ENCODE measurements around the gene LINC01488. TPM values are rescaled to one million over a fixed set of nuclear protein-coding genes. Genes with fewer than 3 reads are reported as not detected.

The LINC01488 gene
- total RNA-seq, 1 experiment from 2014 or later, result not detected

GRCh38 chr11:69538854-69539253, 57.4 kb downstream of the LINC01488 start:
- DNase-seq, result peak; percentile 20
- no peaks in the 10 kb centered on the region for H3K36me3 ChIP-seq
- no peaks in the 10 kb centered on the region for H3K27me3 ChIP-seq
- no peaks in the 10 kb centered on the region for H3K9me3 ChIP-seq
- no peak overlapping the region for H3K4me3 ChIP-seq

- Histone ChIP-seq H3K9me3 (no peaks in the 10 kb centered on the region), H3K27me3 (no peaks in the 10 kb centered on the region)
- DNase-seq, result no peak
These were observed 58.1 kb downstream of the LINC01488 start for GRCh38 chr11:69539416-69540117.

DNA sequence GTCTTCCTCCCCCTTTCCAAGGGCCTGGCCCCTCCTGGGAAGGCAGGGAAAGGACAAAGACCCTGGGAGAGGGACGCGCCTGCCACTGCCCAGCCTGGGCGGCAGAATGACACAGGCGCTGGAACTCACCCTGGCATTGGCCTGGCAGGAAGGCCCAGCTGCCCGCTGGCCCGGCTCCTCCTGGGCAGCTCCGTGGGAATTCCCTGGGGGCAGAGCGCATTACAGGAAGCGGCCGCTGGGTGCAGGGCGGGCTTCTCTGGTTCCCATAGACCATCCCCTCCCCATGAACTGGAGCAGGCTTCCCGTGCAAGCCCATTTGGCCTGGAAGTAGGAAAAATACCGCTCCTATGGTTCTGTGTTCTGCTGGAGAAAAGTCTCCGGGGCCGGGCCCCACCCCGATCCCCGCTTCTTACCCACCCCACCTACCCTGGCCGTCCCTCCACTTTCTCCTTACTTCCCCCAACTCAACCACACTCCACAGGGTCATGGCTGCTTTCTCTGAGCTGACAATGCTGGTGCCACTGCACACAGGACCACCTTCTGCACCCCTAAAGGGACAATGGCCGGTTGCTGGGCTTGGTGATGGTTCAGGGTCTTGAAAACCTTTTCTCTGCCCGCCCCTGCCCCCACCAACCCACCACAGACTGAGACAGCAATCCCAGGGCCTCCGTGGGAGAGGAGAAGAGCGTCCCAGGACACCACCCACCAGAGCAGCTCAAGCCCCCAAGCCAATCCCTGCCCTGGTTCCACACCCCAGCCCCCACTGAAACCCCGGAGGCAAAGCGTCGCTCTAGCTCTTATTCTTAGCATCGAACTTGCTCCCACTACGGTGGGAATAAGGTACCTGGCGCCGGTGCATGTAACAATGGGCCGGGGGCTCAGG, 58.9 kb downstream of the LINC01488 start:
- DNase-seq, result no peak
- no peaks in the 10 kb centered on the region for H3K9me3 ChIP-seq

More at GRCh38 chr11:69539416-69540117, 58.1 kb downstream of the LINC01488 start:
- H3K36me3 ChIP-seq, result no peaks in the 10 kb centered on the region
- H3K4me3 ChIP-seq, result no peak overlapping the region

DNA sequence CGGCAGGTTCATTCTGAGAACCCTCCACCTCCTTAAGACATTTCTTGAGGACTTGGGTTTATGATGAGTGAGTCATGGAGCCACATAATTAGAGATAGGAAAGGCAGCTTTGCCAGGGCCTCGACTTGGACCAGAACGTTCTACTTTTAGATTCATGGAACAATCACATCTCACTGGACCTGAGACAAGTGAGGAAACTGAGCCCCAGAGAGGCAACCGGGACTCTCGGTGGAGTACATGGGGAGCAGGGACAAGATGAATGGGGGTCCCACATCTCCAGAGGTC, 59.5 kb downstream of the LINC01488 start:
- H3K4me3 ChIP-seq, result no peak overlapping the region
- no peaks in the 10 kb centered on the region for H3K27me3 ChIP-seq
- DNase-seq, result no peak
- H3K36me3 ChIP-seq, result no peaks in the 10 kb centered on the region
- H3K9me3 ChIP-seq, result no peaks in the 10 kb centered on the region

More for the DNA sequence above, 58.9 kb downstream of the LINC01488 start:
- Histone ChIP-seq H3K27me3 (no peaks in the 10 kb centered on the region), H3K4me3 (no peak overlapping the region), H3K36me3 (no peaks in the 10 kb centered on the region)

DNA sequence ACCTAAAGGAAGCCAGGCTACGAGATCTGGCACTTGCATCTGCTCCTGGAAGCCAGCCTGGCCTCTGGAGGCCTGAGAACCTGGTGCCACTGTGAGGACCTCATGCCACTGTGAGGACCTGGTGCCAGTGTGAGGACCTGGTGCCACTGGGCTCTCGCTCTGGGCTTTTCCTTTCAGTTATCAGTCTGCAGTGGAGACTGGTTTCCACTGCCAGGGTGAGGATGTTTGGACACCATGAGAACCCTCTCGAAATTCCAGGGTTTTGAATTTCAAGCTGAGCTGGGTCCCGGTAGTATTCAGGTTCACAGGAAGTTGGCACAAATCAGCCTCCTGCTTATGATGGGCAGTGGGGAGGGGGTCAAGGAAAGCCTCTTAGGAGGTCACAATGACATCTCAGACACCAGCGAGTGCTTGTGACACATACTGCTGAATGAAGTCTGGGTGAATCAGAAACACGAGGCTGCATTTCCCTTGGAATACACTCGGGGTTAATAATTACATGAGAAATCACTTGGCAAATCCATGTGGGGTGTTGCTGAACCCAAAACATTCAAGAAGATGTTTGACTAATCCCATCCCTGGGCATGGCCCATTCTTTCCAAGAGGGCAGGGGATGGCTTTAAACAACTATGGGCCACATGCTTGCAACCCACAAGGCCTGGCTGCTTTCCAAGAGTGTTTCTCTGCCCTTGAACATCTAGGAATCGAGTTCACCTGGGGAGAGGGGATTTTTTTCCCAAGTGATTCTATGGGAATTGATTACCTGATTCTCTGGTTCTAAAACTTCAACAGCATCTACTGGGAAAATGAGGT, 60.2 kb downstream of the LINC01488 start:
- Histone ChIP-seq H3K27me3 (no peaks in the 10 kb centered on the region), H3K9me3 (no peaks in the 10 kb centered on the region), H3K4me3 (no peak overlapping the region), H3K36me3 (no peaks in the 10 kb centered on the region)
- peak; percentile 13 for DNase-seq

GRCh38 chr11:69542314-69543168, 61.1 kb downstream of the LINC01488 start:
- H3K36me3 ChIP-seq, result no peaks in the 10 kb centered on the region
- no peak for DNase-seq
- no peaks in the 10 kb centered on the region for H3K9me3 ChIP-seq
- no peaks in the 10 kb centered on the region for H3K27me3 ChIP-seq
- H3K4me3 ChIP-seq, result no peak overlapping the region

Other genes starting within 250 kb of the LINC01488 start
- gene MYEOV, start 187.5 kb upstream of the LINC01488 start, total RNA-seq (2014; rRNA removed; shearing (Covaris generic); ENCODE audit: low replicate concordance), result 1.2 and 1.3 TPM in 2 replicates
- gene CCND1, start 159.5 kb downstream of the LINC01488 start, total RNA-seq (2014; rRNA removed; shearing (Covaris generic); ENCODE audit: low replicate concordance), result 43.8 and 60.7 TPM in 2 replicates
- gene LTO1, start 193.7 kb downstream of the LINC01488 start, total RNA-seq (2014; rRNA removed; shearing (Covaris generic); ENCODE audit: low replicate concordance), result 24.6 and 67.6 TPM in 2 replicates
- gene FGF19, start 222.4 kb downstream of the LINC01488 start, total RNA-seq (2014; rRNA removed; shearing (Covaris generic); ENCODE audit: low replicate concordance), result not detected in 2 replicates